Measurements from ENCODE around the gene WNT3A. TPM values are rescaled to one million over a fixed set of nuclear protein-coding genes. Genes with fewer than 3 reads are reported as not detected.

WNT3A gene
- polyA plus RNA-seq, 3 donors = not detected

DNA sequence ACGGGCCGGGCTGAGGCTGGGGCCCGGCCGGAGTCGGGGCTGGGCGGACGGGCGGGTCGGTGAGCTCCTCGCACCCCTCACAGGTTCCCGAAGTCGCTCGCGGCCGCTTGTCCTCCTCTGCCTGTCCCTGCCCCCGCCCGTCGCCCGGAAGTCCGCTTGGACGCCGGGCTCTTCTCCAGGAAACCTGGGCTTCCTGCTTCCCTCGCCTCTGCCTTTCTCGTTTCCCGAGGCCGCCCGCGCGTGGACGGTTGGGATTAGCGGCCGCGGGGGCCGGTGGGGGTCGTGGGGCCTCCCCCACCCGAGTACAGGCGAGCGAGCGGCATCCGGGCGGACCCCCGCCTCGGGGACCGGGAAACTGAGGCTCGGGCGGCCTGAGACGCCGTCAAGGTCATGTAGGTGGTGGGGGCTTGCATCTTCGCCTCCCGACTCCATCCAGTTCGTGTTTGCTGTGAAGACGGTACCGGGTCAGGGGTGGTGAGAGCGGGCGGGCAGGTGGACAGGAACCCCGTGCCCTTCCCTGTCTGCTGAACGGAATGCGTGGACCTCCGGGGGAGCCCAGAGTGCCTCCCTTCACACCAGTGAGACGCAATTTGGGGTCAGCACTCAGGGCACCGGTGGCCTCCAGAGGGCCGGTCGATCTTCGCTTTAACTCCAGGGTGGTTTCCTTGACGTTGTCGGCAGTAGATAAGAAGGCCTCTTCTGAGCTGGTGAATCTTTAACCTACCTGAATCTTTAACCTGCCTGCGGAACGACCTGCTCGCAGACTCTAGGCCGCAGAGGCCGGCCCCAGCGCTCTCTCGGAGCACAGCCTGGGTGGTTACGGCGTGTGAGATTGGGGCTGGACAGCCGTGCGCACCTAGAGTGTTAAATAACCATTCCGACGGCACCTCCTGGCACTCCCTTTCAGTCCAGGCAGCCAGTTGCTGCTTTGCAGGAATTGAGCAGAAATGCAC lies 76.4 kb downstream of the WNT3A start:
- H3K9ac ChIP-seq (ENCODE audit: insufficient read depth, low read length, poor library complexity, severe bottlenecking) = peak overlapping the region; percentile 100
- Mint-ChIP-seq H3K4me1 (peaks cover 56% of the 10 kb centered on the region), H3K27ac (peak overlapping the region; percentile 96 to 99 (median 98)), H3K27me3 (ENCODE audit: low read depth in 3 of 3) (peaks cover 0 to 3% (median 0%) of the 10 kb centered on the region in 3 donors), H3K36me3 (peaks cover 17 to 21% of the 10 kb centered on the region in 2 donors), H3K9me3 (peaks cover 0 to 2% (median 0%) of the 10 kb centered on the region in 7 donors), H3K4me3 (peak overlapping the region; percentile 96 to 97)
- no peak overlapping the region for H2AFZ ChIP-seq (ENCODE audit: insufficient read depth, low read depth, low read length, poor library complexity, severe bottlenecking)
- TF ChIP-seq, protein P1, sequence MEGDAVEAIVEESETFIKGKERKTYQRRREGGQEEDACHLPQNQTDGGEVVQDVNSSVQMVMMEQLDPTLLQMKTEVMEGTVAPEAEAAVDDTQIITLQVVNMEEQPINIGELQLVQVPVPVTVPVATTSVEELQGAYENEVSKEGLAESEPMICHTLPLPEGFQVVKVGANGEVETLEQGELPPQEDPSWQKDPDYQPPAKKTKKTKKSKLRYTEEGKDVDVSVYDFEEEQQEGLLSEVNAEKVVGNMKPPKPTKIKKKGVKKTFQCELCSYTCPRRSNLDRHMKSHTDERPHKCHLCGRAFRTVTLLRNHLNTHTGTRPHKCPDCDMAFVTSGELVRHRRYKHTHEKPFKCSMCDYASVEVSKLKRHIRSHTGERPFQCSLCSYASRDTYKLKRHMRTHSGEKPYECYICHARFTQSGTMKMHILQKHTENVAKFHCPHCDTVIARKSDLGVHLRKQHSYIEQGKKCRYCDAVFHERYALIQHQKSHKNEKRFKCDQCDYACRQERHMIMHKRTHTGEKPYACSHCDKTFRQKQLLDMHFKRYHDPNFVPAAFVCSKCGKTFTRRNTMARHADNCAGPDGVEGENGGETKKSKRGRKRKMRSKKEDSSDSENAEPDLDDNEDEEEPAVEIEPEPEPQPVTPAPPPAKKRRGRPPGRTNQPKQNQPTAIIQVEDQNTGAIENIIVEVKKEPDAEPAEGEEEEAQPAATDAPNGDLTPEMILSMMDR (IDR thresholded peaks at IDR 0.05) = no peak
- peak overlapping the region; percentile 69 to 93 (median 90) for H3K4me3 ChIP-seq (replicated peaks in 1 of 3; ENCODE audit: low read depth in 2 of 3, low read length in 3 of 3)
- intact Hi-C loops (cut with micrococcal nuclease) = loop anchor here in 1 of 2 donors (2.0 kb wide), 1 partner anchor 26 kb away; the partner anchor contains the start of gene MRPL55
- H3K4me2 ChIP-seq (replicated peaks; ENCODE audit: extremely low read depth, low read length, poor library complexity, severe bottlenecking) = peak overlapping the region; percentile 86
- peak overlapping the region; percentile 94 to 96 for H3K27ac ChIP-seq (ENCODE audit: low read depth in 1 of 2, low read length in 2 of 2)
- no peaks in the 10 kb centered on the region for H3K27me3 ChIP-seq (ENCODE audit: control insufficient read depth in 2 of 2, insufficient read depth in 2 of 2, low read length in 2 of 2)
- peaks cover 89% of the 10 kb centered on the region for H3K79me2 ChIP-seq (ENCODE audit: insufficient read depth, low read length)
- H3K4me1 ChIP-seq (ENCODE audit: control insufficient read depth in 1 of 2, insufficient read depth in 2 of 2, low read length in 2 of 2) = peaks cover 56 to 58% of the 10 kb centered on the region in 2 donors
- WGBS (ENCODE audit: insufficient coverage) = under 1% methylated on average over 73 of the region's 79 CpGs
- DNase-seq = peak in 1 of 3 donors; percentile 46
- no peaks in the 10 kb centered on the region for H3K9me3 ChIP-seq (replicated peaks in 1 of 2; ENCODE audit: control insufficient read depth in 1 of 2, insufficient read depth in 1 of 2, low read length in 2 of 2)
- no peaks in the 10 kb centered on the region for H3K36me3 ChIP-seq (replicated peaks in 1 of 2; ENCODE audit: control insufficient read depth in 1 of 2, insufficient read depth in 2 of 2, low read length in 2 of 2)
- peaks cover 62% of the 10 kb centered on the region for H4K20me1 ChIP-seq (ENCODE audit: insufficient read depth, low read length)

DNA sequence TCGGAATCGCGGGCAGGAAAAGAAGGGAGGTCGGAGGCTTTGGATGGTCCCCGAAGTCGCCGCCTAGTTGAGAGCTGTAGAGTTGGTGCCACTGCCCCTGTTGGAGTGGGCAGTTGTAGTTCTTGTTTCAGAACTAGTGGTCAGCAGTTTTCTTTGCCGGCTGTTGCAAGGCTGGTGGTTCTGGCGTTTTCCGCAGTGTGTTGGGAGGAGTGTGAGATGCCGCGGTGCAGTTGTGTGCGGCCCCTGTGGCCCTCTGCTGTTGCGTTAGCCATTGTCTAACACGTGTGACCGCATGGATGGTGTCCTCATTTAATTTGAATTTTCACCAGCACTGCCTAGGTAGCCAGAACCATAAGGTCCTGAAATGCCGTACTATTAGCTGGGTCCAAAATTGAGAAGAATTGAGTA lies 77.1 kb downstream of the WNT3A start:
- peak overlapping the region; percentile 100 for H3K9ac ChIP-seq (ENCODE audit: insufficient read depth, low read length, poor library complexity, severe bottlenecking)
- TF ChIP-seq, protein P1 (IDR thresholded peaks at IDR 0.05) = no peak
- H3K9me3 Mint-ChIP-seq = peaks cover 0 to 2% (median 0%) of the 10 kb centered on the region in 7 donors
- intact Hi-C loops (cut with micrococcal nuclease) = loop anchor here in 1 of 2 donors (2.0 kb wide), 2 partner anchors 25 to 83 kb away; partner anchors contain the start of gene MRPL55
- peak overlapping the region; percentile 96 to 99 (median 98) for H3K27ac Mint-ChIP-seq
- H3K27me3 Mint-ChIP-seq (ENCODE audit: low read depth in 3 of 3) = peaks cover 0 to 3% (median 0%) of the 10 kb centered on the region in 3 donors
- H3K4me1 ChIP-seq (ENCODE audit: control insufficient read depth in 1 of 2, insufficient read depth in 2 of 2, low read length in 2 of 2) = peaks cover 63 to 65% of the 10 kb centered on the region in 2 donors
- peak overlapping the region; percentile 96 to 97 for H3K4me3 Mint-ChIP-seq
- no peaks in the 10 kb centered on the region for H3K9me3 ChIP-seq (replicated peaks in 1 of 2; ENCODE audit: control insufficient read depth in 1 of 2, insufficient read depth in 1 of 2, low read length in 2 of 2)
- H3K27me3 ChIP-seq (ENCODE audit: control insufficient read depth in 2 of 2, insufficient read depth in 2 of 2, low read length in 2 of 2) = no peaks in the 10 kb centered on the region
- peak; percentile 40 to 55 (median 43) for DNase-seq
- no peak overlapping the region for H2AFZ ChIP-seq (ENCODE audit: insufficient read depth, low read depth, low read length, poor library complexity, severe bottlenecking)
- WGBS (ENCODE audit: insufficient coverage) = under 1% methylated on average over 16 of the region's 17 CpGs
- no peaks in the 10 kb centered on the region for H3K36me3 ChIP-seq (replicated peaks in 1 of 2; ENCODE audit: control insufficient read depth in 1 of 2, insufficient read depth in 2 of 2, low read length in 2 of 2)
- H3K4me3 ChIP-seq (replicated peaks in 1 of 3; ENCODE audit: low read depth in 2 of 3, low read length in 3 of 3) = peak overlapping the region; percentile 69 to 93 (median 90)
- peak overlapping the region; percentile 86 for H3K4me2 ChIP-seq (replicated peaks; ENCODE audit: extremely low read depth, low read length, poor library complexity, severe bottlenecking)
- peaks cover 96% of the 10 kb centered on the region for H3K79me2 ChIP-seq (ENCODE audit: insufficient read depth, low read length)
- H4K20me1 ChIP-seq (ENCODE audit: insufficient read depth, low read length) = peaks cover 66% of the 10 kb centered on the region
- peaks cover 61% of the 10 kb centered on the region for H3K4me1 Mint-ChIP-seq
- peaks cover 21 to 25% of the 10 kb centered on the region in 2 donors for H3K36me3 Mint-ChIP-seq
- peak overlapping the region; percentile 94 to 96 for H3K27ac ChIP-seq (ENCODE audit: low read depth in 1 of 2, low read length in 2 of 2)
